ENCODE results near the gene CLCF1.
A peak's percentile ranks its signal among the peaks of the same experiment; 100 is the strongest.

CLCF1 gene

DNA sequence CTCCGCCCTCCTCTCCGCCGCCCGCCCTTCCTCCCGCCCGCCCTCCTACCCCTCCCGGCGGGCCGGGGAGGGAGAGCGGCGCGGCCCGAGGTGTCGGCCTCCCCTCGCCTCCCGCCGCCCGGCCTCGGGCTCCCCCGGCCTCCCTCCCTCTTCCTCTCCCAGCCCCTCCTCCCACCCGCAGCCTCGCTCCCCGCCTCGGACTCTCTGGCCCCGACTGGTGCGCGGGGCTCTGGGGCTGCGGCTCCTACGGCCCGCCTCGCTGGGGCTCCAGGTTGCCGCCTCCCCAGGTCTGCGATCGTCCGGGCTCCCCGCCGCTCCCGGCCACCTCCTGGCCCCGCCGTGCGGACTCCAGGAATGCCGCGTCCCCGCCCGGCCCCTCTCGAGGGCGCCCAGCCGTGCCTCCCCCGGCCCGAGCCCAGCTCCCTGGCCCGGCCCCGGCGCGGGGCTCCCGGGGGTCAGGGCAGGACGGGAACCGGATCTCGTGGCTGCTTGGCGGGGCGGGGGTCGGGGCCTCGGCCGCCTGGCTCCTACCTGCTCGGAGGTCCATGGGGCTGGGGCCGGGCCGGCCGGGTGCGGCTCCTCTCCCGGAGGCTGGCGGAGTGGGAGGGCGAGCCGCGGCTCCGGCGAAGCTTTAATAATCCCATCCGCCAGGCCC is at the start of gene CLCF1:
CLCF1 (minus strand) TSS at position 606 of the 655 bp plus-strand sequence; CDS start at position 547, 59 bp downstream.
- no peak for DNase-seq

DNA sequence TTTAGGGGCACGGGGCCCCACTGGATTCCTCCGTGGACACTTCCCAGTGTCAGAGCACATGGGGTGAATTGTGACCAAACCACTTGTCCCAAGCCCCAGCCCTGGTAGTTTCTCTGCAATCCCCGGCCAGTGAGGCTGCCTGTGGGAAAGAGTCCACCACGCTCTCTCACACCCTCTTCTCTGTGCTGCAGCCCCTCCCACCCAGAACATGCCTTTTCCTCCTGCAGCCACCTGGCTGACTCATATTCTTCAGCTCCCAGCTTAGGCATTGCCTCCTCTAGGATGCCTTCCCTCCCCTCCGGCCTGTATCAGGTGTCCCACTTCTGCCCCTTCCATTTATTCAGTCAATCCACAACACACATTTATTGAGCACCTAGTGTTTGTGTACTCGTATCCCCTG is 49.5 kb upstream of the CLCF1 start:
- DNase-seq = no peak

DNA sequence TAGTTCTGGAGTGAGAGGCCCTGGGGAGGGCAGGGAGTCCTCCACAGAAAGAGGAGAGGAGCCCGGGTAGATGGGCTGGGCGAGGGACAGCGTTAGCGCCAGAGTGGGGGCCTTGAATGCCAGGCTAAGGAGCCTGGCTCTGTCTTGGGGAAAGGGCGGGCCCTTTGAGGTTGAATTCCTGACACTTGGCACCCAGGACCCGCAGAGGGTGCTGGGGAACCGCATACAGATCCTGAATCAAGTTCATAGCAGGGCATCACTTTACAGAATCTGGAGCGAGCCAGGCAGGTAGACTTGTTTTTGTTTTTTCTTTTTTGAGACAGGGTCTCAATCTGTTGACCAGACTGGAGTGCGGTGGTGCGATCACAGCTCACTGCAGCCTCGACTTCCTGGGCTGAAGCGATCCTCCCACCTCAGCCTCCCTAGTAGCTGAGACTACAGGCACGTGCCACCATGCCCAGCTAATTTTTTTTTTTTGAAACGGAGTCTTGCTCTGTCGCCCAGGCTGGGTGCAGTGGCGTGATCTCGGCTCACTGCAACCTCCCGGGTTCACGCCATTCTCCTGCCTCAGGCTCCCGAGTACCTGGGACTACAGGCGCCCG is 48.1 kb upstream of the CLCF1 start:
- no peak for DNase-seq

DNA sequence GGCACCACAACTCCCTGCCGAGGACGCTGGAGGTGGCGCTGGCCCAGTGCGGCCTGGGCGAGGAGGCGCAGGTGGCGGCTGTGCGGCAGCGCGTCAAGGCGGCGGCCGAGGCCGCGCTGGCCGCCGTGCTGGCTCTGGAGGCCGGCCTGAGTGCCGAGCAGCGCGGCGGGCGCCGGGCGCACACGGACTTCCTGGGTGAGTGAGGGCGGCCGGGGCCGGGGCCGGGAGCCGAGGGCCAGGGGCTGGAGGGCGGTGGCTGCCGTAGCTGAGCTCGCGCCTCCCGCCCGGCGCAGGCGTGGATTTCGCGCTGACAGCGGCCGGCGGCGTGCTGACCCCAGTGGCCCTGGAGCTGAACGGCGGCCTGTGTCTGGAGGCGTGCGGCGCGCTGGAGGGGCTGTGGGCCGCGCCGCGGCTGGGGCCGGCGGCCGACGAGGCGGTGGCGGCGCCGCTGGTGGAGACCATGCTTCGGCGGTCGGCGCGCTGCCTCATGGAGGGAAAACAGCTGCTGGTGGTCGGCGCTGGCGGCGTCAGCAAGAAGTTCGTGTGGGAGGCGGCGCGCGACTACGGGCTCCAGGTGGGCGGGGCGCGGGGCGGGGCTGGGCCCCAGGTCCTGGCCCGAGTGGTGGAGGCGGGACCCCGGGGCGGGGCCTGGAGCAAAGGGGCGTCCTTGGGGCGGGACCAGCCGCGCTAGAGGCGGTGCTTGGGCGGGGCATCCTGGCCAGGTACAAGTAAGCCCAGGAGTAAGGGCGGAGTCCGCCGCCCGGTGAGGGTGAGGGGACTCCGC is 47.4 kb upstream of the CLCF1 start:
- peak; percentile 99 for DNase-seq

DNA sequence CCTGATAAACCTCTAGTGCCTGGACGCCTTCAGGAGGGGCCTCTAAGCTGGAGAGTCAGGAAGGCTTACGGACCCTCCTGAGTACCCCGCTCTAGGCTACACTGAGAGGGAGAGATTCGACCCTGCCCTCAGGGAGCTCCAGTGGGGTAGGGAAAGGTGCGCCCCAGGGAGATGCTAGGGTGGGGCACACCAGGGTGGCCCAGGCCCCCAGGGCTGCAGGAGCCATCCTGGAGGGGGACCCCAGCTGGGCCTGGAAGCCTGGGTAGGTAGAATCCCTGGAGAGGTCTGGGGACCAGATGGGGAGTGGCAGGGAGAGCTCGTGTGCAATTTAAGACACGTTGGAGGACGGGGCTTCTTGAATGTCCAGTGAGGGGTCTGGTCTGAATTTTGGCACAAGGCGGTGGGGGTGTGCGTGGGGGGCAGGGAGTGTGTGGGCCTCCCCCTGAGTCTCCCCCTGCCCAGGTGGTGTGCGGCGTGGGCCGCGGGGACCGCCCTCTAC is 46.8 kb upstream of the CLCF1 start:
- no peak for DNase-seq

DNA sequence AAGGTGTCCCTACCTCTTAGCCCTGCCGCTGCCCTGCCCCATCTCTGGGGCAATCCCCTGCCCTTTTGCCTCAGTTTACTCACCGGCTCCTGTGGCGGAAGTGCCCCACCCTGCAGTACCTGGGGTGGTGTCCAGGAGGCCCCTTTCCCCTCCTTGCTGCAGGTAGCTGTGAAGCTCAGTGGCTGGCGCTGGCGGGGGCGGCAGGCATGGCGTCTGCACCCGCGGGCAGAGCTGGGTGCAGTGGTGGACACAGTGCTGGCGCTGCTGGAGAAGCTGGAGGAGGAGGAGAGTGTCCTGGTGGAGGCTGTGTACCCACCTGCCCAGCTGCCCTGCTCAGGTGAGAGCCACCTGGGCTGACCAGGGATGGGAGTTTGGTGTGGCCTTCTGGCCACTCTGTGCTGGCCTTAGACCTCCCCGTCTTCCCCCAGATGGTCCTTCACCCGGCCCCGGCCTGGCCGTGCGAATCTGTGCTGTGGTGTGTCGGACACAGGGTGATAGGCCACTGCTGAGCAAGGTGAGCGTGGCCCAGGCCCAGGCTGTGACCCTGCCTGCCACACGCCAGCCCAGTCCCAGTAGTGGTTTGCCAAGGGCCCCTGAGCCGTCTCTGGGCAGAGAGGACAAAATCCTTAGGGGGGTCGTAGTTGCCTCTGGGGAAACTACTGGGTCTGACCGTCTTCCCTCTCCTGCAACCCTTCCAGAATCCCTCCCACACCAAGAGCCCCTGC is 46.1 kb upstream of the CLCF1 start:
- no peak for DNase-seq

DNA sequence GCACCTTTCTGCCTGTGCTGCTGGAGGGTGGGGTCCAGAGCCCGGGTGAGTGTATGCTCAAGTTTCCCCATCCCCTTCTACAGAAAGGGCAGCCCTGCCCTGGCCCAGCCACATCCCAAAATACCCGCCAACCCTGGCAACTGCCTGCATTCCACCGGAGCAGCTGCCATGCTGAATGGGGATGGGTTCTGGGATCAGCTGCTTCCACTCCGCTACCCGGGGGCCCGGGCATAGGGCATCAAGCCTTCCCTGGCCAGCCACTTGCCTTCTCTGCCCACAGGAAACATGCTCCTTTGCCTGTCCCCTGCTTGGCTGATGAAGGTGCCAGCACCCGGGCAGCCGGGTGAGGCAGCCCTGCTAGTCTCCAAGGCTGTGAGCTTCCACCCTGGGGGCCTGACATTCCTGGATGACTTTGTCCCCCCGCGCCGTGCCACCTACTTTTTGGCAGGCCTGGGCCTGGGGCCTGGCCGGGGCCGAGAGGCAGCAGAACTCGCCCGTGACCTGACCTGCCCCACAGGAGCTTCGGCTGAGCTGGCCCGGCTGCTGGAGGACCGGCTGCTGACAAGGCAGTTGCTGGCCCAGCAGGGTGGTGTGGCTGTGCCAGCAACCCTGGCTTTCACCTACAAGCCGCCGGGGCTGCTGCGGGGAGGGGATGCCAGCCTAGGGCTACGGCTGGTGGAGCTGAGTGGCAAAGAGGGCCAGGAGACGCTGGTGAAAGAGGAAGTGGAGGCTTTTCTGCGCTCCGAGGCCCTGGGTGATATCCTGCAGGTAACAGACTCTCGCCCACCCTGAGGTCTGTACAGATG is 45.3 kb upstream of the CLCF1 start:
- no peak for DNase-seq

DNA sequence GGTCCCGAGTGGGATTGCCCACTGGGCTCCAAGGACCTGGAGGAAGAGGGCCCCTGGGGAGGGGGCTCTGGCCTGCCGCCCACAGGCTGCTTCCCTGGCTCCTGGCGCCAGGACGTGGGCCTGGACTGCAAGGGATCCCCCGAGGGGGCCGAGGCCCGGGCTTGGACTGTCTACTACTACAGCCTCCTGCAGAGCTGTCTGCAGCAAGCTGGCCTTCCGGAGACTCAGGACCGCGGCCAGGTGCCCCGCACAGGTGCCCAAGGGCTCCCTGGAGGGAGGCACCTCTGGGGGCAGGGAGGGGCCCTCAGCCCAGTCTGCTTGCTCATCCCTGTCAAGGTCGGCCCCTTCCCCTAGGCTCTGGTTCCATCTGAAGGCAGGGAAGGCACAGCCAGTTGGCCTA is 44.0 kb upstream of the CLCF1 start:
- DNase-seq = no peak

DNA sequence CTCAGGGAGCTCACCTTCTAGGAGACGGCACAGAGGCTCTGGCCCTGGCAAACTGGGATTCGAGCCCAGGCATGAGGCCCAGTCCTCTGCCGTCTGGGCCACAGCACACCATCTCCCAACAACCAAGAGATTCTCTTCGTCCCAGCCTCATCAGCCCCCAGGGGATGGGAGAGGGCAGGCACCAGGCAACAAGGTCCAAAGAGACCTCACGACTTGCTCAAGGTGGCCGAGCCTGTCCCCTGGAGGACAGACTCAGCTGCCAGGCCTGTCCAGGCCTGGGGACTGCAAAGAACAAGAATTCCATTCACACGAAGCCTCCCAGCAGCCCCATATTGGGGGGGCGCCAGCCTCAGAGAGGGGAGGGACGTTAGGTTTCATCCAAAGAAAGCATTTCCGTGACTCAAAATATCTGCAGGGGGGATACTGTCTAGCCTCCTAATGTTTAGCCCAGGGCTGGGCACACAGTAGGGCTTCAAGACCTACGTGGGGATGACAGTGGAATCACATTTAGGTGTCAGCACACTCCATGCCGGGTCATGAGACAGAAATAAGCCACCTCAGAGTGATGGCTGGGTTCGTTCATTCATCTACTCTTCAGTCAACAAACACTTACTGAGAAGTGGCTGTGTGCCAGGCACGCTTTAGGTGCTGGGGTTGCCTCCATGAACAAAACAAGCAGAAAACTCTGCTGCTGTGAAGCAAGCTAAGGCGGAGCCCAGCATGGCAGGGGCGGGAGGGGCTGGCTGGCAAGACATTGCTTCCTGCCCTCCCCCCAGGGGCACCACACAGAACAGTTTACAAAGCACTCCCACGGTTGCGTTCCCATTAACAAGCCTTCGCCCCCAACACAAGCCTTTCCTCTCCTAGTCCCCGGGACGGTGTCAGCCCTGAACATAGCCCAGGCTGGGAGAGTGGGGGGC is 43.3 kb upstream of the CLCF1 start:
- DNase-seq = peak; percentile 75

DNA sequence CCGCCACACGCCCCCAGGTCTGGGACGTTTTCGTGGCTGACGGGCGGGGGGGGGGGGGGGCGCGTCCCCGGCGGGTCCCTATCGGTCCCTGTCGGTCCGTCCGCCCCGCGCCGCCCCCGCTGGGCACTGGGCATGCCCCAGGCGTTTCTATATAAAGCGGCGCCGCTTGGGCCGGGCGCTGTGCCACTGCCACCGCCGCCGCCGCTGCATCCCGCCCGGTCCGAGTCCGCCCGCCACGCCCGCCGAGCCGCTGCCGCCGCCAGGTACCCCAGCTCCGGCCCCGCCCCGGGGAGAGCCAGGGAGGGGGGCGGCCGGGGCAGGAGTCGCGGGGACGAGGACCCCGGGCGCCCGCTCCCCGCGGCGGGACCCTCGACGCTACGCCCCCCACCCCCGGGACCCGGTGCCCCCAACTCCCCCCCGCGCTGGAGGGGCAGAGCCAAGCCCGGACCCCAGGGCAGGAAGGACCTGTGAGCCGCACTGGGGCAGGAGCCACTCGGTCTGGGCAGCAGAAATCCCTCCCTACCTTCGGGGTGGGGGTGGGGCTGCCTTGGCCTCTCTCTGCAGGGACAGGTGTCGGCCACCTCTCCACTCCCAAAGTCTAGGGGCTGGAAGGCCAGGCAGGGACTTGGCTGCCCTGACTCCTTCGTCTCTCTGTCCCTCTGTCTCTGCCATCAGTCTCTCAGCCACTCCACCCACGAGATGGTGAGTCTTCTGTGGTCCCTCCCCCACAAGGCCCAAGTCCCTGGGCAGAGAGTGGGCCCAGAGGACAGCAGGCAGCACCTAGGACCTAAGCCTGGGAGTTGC is 42.3 kb upstream of the CLCF1 start, which contains the start of gene CARNS1:
CARNS1 (plus strand) TSS at position 178 of the 804 bp plus-strand sequence; CDS start at position 700, 522 bp downstream.
- no peak for DNase-seq

DNA sequence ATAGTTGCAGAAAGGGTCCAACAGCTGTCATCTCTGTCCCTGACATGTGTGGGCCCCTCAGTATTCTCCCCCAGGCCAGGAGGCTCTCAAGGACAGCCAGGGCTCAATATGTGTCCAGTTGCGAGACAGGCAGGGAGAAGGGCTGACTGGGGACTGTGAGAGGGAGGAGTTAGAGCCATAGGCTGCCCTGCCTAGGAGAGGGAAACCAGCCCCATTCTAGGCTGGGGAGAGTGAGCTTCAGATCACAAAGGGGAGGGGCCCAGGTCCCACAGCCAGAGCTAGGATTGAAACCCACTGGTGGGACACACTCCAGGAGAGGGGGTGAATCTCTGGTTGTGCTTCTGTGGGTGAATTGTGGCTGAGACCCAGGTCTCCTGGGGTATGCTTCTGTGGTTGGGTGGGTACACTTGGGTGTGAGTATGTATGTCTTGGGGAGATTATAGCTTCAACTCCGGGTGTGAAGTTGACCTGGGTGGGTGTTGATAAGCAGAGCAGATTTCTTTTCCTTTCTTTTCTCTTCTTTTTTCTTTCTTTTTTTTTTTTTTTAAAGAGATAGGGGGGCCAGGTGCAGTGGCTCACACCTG is 40.0 kb upstream of the CLCF1 start:
- DNase-seq = no peak

DNA sequence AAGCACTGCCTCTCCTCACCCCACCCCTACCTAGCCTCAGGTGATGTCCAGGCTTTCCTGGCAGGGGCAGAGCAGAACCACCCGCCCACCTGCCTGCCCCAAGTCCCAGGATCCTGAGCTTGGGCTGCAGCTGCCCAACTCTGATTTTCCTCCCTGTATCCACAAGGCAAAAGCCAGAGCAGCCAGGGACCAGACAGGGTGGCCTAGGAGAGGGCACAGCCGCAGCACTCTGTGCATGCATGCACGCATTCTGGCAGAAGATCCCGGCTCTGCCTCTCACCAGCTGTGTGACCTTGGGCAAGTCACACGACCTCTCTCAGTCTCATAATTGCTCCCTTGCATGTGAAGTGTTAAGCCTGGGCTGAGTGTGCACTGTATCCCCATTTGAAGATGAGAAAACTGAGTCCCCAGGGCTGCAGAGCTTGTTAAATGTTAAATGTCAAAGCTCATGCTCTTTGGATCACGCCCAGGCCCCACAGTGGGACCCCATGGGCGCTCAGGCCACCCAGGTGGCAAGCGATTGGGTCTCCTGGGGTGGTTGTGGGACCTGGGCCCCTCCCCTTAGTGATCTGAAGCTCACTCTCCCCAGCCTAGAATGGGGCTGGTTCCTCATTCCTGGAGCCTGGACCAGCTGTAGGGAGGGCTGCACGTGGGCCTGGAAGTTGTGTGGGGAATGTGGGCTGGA is 39.2 kb upstream of the CLCF1 start:
- DNase-seq = no peak

DNA sequence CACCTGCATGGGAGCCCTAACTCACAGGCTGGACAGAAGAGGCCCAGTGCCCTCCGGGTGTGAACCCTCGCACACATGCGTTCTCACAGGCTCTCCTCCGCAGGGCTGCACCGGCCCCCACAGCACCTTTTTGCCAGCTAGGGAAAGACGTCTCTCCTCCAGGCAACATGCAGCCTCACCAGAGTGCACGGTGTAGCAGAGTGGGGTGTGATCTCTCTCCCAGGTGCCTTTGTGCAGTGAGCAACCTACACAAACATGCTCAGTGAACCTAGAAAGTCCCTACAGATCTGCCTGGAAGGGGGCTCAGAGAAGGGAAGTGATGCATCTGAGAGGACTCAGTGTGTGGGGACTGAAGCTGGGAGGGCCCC is 38.4 kb upstream of the CLCF1 start:
- no peak for DNase-seq

DNA sequence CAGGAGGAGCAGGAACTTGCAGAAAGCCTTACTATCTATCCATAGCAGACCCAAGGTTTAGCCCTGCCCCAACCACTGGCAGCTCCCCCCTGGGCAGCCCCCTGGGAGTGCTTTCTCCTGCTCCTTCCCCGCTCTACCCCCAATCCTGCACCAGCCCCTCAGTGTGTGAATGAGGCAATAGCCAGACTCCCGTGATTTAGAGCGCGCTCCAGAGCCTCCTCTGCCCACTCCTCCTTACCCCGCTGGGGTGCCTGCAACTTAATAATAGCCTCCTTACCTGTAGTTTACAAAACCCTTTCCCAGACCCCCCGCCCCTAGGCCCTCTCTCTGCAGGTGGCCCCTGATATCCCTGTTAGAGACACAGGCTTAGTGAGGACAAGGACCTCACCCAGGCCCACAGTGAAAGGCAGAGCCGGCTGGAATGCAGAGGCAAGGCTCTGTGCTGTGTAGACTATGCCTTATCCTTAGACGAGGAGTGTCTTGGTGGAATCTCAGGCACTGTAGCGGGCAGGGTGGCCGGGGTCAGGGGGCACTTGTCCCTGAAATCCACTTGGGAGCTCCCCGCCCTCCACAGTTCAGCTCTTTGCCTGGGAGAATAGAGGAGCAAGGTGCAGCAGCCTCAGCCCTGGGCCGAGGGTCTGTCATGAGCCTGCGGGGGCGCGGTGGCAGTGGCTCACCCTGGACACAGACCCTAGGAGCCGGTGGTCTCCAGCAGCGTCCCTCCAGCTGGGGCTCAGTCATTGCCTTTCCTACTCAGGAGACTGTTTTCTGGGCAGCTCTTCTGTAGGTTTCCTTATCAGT is 37.8 kb upstream of the CLCF1 start:
- DNase-seq = no peak

DNA sequence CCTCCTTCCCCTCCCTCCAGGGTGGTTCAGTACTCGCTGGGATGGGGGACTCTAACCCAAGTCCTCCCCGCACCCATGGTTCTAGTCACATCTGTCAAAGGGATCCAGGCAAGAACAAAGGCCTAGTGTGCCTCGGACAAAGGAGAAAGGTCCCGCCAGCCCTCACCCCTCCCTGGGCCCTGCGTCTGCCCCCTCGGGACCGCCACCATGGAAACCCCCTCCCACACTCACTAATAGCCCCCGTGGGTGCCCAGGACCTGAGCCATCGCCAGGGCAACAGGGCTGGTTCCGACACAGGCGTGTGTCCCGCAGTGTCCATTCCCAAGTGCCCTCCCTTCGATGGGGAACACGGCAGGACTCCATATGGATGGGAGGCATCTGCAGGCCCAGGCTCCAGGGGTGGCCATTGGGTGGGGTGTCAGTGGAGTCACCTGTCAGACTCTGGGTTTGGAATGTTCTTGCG is 37.0 kb upstream of the CLCF1 start:
- DNase-seq = no peak

DNA sequence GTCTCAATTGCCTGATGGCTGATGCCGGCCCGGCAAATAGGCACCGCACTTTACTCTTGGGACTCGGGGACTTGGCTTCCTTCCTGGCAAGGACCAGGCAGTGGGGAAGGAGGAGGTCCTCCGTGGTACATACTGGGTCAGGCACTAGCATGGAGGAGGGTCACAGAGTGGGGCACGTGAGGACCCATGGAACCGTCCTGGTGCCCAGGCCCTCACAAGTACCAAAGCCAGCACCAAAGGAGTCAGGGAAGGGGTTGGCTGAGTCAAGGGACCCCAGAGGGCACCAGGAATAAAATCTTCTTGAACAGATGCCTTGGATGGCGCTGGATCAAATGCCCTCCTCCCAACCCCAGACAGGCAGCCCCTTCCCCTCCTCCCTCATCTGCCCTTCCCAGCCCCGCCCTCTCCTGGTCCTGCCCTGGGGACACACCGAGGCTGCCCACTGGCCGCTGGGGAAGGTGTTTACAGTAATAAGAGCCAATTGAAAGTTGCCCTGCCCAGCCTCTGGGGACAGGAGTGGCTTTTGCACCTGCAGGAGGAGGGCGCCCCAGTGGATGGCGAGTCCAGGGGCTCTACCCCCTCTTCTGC is 36.5 kb upstream of the CLCF1 start:
- no peak for DNase-seq

DNA sequence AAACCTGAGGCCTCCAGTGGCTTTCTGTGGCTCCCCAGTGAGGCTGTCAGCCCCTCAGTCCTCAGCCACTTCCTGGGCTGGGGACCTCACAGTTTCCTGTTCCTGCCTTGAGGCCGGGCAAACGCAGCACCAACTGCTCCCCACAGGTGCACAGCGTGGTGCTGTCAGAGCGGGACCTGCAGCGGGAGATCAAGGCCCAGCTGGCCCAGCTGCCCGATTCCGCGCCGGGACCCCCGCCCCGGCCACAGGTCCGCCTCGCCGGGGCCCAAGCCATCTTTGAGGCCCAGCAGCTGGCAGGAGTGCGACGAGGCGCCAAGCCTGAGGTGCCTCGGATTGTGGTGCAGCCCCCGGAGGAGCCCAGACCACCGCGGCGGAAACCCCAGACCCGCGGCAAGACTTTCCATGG is 35.9 kb upstream of the CLCF1 start:
- DNase-seq = peak; percentile 55

All from activated CD4-positive, alpha-beta T cell treated with anti-CD3 and anti-CD28 coated beads for 1 hour (primary cell).